ENCODE measurements around the gene ZC3H6. TPM values are rescaled to one million over a fixed set of nuclear protein-coding genes. Genes with fewer than 3 reads are reported as not detected.

The ZC3H6 gene
- total and polyA plus RNA-seq, 2 of the 13 experiments (the other 11 are each of a cell fraction or from before 2014, with no cell fraction given): 0.71 to 0.93 TPM

DNA sequence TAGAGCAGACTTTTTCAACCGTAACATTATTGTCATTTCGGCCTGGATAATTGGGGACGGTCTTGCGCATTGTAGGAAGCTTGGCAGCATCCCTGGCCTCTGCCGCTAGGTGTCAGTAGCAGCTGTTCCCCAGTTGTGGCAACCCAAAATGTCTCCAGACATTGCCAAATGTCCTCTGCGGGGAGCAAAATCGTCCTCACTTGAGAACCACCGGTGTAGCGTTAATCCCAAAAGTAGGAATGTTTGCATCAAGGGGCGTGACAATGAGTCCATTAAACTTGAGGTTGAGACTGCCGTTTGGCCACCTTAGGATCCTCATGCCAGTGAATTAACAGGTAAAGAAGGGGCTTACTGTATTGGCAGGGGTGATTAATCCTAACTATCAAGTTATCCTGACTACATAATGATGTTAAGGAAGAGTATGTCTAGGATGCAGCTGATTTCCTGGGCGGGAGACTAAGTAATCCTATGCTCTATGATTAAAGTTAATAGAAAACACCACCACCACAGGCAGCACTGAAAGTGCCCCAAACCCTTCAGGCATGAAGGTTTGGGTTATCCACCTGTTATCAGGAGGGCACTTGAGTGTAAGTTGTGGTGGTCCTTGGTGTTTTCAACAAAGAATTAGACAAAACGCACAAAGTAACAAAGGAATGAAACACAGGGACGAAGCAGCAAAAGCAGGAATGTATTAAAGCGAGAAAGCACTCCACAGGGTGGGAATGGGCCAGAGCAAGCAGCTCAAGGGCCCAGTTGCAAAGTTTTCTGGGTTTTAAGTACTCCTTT is 15.7 kb upstream of the ZC3H6 start (continued):
- TF ChIP-seq FOXC1 (CRISPR knock-in tag; IDR thresholded peaks at IDR 0.05; ENCODE audit: borderline replicate concordance) (peak; percentile 85), ZNF337 (CRISPR knock-in tag; IDR thresholded peaks at IDR 0.05; ENCODE audit: borderline replicate concordance, low read depth) (0 out of 2 replicates have a peak, but pooled peaks have one; percentile 35), ZBTB8A (CRISPR knock-in tag; IDR thresholded peaks at IDR 0.05; ENCODE audit: borderline replicate concordance, low read depth) (peak; percentile 39; the same call in 1 of the 2 replicates), SMAD3 (CRISPR knock-in tag; IDR thresholded peaks at IDR 0.05) (peak; percentile 75; the same call in 1 of the 2 replicates), SAP130 (CRISPR knock-in tag; IDR thresholded peaks at IDR 0.05; ENCODE audit: low read depth) (peak; percentile 39; the same call in 1 of the 2 replicates), MIXL1 (CRISPR knock-in tag; IDR thresholded peaks at IDR 0.05) (peak; percentile 78), ZNF136 (CRISPR knock-in tag; IDR thresholded peaks at IDR 0.05; ENCODE audit: low read depth) (peak; percentile 60; the same call in 1 of the 2 replicates), JUNB (CRISPR knock-in tag; IDR thresholded peaks at IDR 0.05; ENCODE audit: borderline replicate concordance) (no peak), HMG20B (CRISPR knock-in tag; conservative IDR thresholded peaks at IDR 0.05) (0 out of 2 replicates have a peak, but pooled peaks have one; percentile 18), ZNF761 (CRISPR knock-in tag; conservative IDR thresholded peaks at IDR 0.05) (0 out of 2 replicates have a peak, but pooled peaks have one; percentile 44), ZBTB38 (CRISPR knock-in tag; IDR thresholded peaks at IDR 0.05) (0 out of 2 replicates have a peak, but pooled peaks have one; percentile 51), FOXA3 (CRISPR knock-in tag; IDR thresholded peaks at IDR 0.05) (peak; percentile 38), ARNT (IDR thresholded peaks at IDR 0.05) (no peak), MYNN (CRISPR knock-in tag; IDR thresholded peaks at IDR 0.05; ENCODE audit: low read depth) (peak; percentile 54; the same call in 1 of the 2 replicates), IRF2 (CRISPR knock-in tag; IDR thresholded peaks at IDR 0.05) (peak; percentile 78), ZNF772 (CRISPR knock-in tag; IDR thresholded peaks at IDR 0.05) (no peak), MAZ (IDR thresholded peaks at IDR 0.05; ENCODE audit: borderline replicate concordance, low read depth, low read length) (0 out of 2 replicates have a peak, but pooled peaks have one; percentile 9), MAZ (CRISPR knock-in tag; IDR thresholded peaks at IDR 0.05; ENCODE audit: low read depth) (no peak; the same call in 1 of the 2 replicates), ZSCAN9 (CRISPR knock-in tag; IDR thresholded peaks at IDR 0.05; ENCODE audit: borderline replicate concordance) (no peak), KLF6 (CRISPR knock-in tag; IDR thresholded peaks at IDR 0.05) (0 out of 2 replicates have a peak, but pooled peaks have one; percentile 59), NR2C2 (CRISPR knock-in tag; IDR thresholded peaks at IDR 0.05; ENCODE audit: borderline replicate concordance) (peak; percentile 40; the same call in 1 of the 2 replicates), XRCC5 (optimal IDR thresholded peaks at IDR 0.05; ENCODE audit: low read length) (peak; percentile 96), ZNF350 (CRISPR knock-in tag; IDR thresholded peaks at IDR 0.05; ENCODE audit: borderline replicate concordance, low read depth) (peak; percentile 74; the same call in 1 of the 2 replicates), NCOA2 (CRISPR knock-in tag; IDR thresholded peaks at IDR 0.05) (peak; percentile 51)
- TF ChIP-seq, protein P1, sequence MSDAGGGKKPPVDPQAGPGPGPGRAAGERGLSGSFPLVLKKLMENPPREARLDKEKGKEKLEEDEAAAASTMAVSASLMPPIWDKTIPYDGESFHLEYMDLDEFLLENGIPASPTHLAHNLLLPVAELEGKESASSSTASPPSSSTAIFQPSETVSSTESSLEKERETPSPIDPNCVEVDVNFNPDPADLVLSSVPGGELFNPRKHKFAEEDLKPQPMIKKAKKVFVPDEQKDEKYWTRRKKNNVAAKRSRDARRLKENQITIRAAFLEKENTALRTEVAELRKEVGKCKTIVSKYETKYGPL (CRISPR knock-in tag; IDR thresholded peaks at IDR 0.05): no peak
- TF ChIP-seq, protein P2, sequence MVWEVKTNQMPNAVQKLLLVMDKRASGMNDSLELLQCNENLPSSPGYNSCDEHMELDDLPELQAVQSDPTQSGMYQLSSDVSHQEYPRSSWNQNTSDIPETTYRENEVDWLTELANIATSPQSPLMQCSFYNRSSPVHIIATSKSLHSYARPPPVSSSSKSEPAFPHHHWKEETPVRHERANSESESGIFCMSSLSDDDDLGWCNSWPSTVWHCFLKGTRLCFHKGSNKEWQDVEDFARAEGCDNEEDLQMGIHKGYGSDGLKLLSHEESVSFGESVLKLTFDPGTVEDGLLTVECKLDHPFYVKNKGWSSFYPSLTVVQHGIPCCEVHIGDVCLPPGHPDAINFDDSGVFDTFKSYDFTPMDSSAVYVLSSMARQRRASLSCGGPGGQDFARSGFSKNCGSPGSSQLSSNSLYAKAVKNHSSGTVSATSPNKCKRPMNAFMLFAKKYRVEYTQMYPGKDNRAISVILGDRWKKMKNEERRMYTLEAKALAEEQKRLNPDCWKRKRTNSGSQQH (CRISPR knock-in tag; IDR thresholded peaks at IDR 0.05; ENCODE audit: low read depth): peak; percentile 80; the same call in 1 of the 2 replicates
